Measurements from ENCODE around the gene TMOD2. TPM values are rescaled to one million over a fixed set of nuclear protein-coding genes. Genes with fewer than 3 reads are reported as not detected.

TMOD2 gene
- total and polyA plus RNA-seq, 2 of the 8 experiments (the other 6 are each of a cell fraction or from before 2014, with no cell fraction given): 0.80 to 6.5 TPM

DNA sequence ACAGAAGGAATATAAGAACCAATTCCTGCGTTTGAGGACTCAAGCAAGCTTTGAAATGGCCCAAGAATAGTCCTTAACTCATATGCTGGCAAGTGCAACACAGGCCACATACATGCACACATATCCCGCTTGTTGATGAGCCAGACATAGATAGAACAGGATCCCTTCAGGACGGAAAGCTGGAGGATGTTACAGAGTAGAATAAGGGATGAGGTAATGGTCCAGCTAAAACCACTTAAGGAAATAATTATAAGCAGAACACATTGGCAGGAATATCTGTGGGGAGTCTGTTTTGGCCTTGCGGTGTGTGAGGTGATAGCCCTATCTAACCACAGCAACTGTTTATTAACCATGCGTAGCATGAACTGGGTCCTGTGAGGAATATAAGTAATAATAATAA, 45.1 kb upstream of the TMOD2 start:
- POLR2A ChIA-PET (ENCODE audit: partially characterized antibody): no interaction called here
- H4K5ac ChIP-seq (ENCODE audit: insufficient read length, low read depth, low read length): no peak overlapping the region
- no peak overlapping the region for H3K4ac ChIP-seq (replicated peaks; ENCODE audit: insufficient read length, low read depth, low read length)
- no peak overlapping the region for H2BK12ac ChIP-seq (ENCODE audit: low read depth, low read length)
- H3K56ac ChIP-seq (replicated peaks; ENCODE audit: insufficient read length, low read depth, low read length): no peak overlapping the region
- H4K8ac ChIP-seq (ENCODE audit: extremely low read depth, insufficient read depth, low read length): no peak overlapping the region
- no peak overlapping the region for H2AK5ac ChIP-seq (ENCODE audit: low read depth, low read length)
- no peak overlapping the region for H3K9ac ChIP-seq (replicated peaks in 1 of 4; ENCODE audit: extremely low read depth in 1 of 4, low read depth in 3 of 4, low read length in 3 of 4)
- FAIRE-seq (no peak), DNase-seq (ENCODE audit: low read depth in 1 of 2, low spot score in 2 of 2) (no peak)
- H2BK120ac ChIP-seq (replicated peaks; ENCODE audit: low read depth, low read length): no peak overlapping the region
- no peak overlapping the region for H3K14ac ChIP-seq (ENCODE audit: insufficient read length)
- H3K79me2 ChIP-seq (ENCODE audit: control insufficient read depth in 1 of 2, insufficient read depth in 2 of 2, low read length in 2 of 2): no peaks in the 10 kb centered on the region
- H2BK15ac ChIP-seq (ENCODE audit: low read length): no peak overlapping the region
- no peak for TF ChIP-seq CEBPB (IDR thresholded peaks at IDR 0.05; ENCODE audit: low read depth, low read length)
- TF ChIP-seq HDAC6 (IDR thresholded peaks at IDR 0.05; ENCODE audit: low read depth, low read length): no peak
- TF ChIP-seq CBX5 (IDR thresholded peaks at IDR 0.05; ENCODE audit: low read depth, low read length): no peak
- TF ChIP-seq RNF2 (IDR thresholded peaks at IDR 0.05; ENCODE audit: borderline replicate concordance, low read depth, low read length, missing control alignments, poor library complexity, severe bottlenecking): no peak
- TF ChIP-seq, protein P1, sequence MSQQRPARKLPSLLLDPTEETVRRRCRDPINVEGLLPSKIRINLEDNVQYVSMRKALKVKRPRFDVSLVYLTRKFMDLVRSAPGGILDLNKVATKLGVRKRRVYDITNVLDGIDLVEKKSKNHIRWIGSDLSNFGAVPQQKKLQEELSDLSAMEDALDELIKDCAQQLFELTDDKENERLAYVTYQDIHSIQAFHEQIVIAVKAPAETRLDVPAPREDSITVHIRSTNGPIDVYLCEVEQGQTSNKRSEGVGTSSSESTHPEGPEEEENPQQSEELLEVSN (IDR thresholded peaks at IDR 0.05): no peak
- no peaks in the 10 kb centered on the region for H3K27me3 ChIP-seq (replicated peaks in 1 of 4; ENCODE audit: control insufficient read depth in 3 of 4, extremely low read depth in 1 of 4, insufficient read depth in 3 of 4, low read length in 3 of 4)
- H2BK20ac ChIP-seq (ENCODE audit: low read length): no peak overlapping the region
- H4K20me1 ChIP-seq (replicated peaks in 1 of 2; ENCODE audit: control insufficient read depth in 1 of 2, insufficient read depth in 2 of 2, low read length in 2 of 2): peaks cover 0 to 2% of the 10 kb centered on the region in 2 experiments
- no peaks in the 10 kb centered on the region for H3K23me2 ChIP-seq (ENCODE audit: low read depth, low read length)
- no peaks in the 10 kb centered on the region for H3K9me3 ChIP-seq (ENCODE audit: insufficient read depth in 2 of 2, low read depth in 1 of 2, low read length in 1 of 2)
- no peak overlapping the region for H3K18ac ChIP-seq (ENCODE audit: extremely low read depth, low read length)
- H3K4me2 ChIP-seq (ENCODE audit: insufficient read depth in 1 of 2, low read depth in 2 of 2, low read length in 2 of 2): no peak overlapping the region
- no peak overlapping the region for H3K4me3 ChIP-seq (ENCODE audit: extremely low read depth in 1 of 4, insufficient read depth in 2 of 4, low read depth in 3 of 4, low read length in 4 of 4)
- H2AFZ ChIP-seq (ENCODE audit: low read length): no peak overlapping the region
- WGBS, 2 experiments (ENCODE audit: extremely low coverage in 1 of 2, insufficient coverage in 1 of 2, insufficient read length in 1 of 2, insufficient replicate concordance in 2 of 2, low coverage in 1 of 2, low lambda C conversion rate in 2 of 2, missing lambda C conversion rate in 1 of 2): 92% methylated on average over 5 of the region's 5 CpGs; no CpG with 5 or more reads in 1 of the 2 experiments
- H3K4me1 ChIP-seq (replicated peaks in 1 of 4; ENCODE audit: control insufficient read depth in 3 of 4, insufficient read depth in 4 of 4, low read length in 3 of 4): no peaks in the 10 kb centered on the region
- no peak overlapping the region for H2BK5ac ChIP-seq (ENCODE audit: low read depth, low read length)
- H3K36me3 ChIP-seq (ENCODE audit: control insufficient read depth in 2 of 4, insufficient read depth in 4 of 4, low read length in 3 of 4): peaks cover 0 to 7% (median 0%) of the 10 kb centered on the region in 4 experiments; a peak in 2 of 8 replicates
- H3K23ac ChIP-seq (ENCODE audit: insufficient read length): no peak overlapping the region
- H3K27ac ChIP-seq (ENCODE audit: low read depth, low read length): no peak overlapping the region
- no peak overlapping the region for H4K91ac ChIP-seq (replicated peaks; ENCODE audit: insufficient read length, low read length)
- CTCF ChIA-PET (ENCODE audit: partially characterized antibody): interaction anchor here (0.7 to 2.0 kb wide), 3 partner anchors 9 to 17 kb away, joined by 3 to 6 read pairs (median 5); no protein-coding TSS in a partner anchor
- no peaks in the 10 kb centered on the region for H3K79me1 ChIP-seq (ENCODE audit: low read depth, low read length)

All from H1 (cell line).